HCT116 (cell line): ENCODE results near the gene FAM221A.

ENCODE experiments used
- CTCF ChIP-seq, 3 experiments: fragments of 200-600 bp in 1 of 3; sonication (generic) in 1 of 3; IDR thresholded peaks in 2 of 3; conservative IDR thresholded peaks in 1 of 3; 2 replicates each; pipeline ENCODE4 v1.5.1; 2012 to 2017; ENCODE audit warnings: low read depth in 2 of 3, low read length in 2 of 3, antibody characterized with exemption in 1 of 3, borderline replicate concordance in 1 of 3, control low read depth in 1 of 3, mild to moderate bottlenecking in 1 of 3, mixed read lengths in 1 of 3, mixed run types in 1 of 3, moderate library complexity in 1 of 3; ENCODE audit not compliant: insufficient read depth in 1 of 3
- EZH2 ChIP-seq: fragments of 200-600 bp; sonication (generic); IDR thresholded peaks from 2 replicates; pipeline ENCODE4 v1.6.1; 2017; ENCODE audit warnings: antibody characterized with exemption, mixed run types
- RAD21 ChIP-seq: IDR thresholded peaks from 2 replicates; pipeline ENCODE4 v1.6.1; 2012; ENCODE audit warnings: low read depth, mild to moderate bottlenecking
- SIN3A ChIP-seq: IDR thresholded peaks from 2 replicates; pipeline ENCODE4 v1.6.1; 2012; ENCODE audit warnings: low read depth
- TCF7L2 ChIP-seq: IDR thresholded peaks from 2 replicates; pipeline ENCODE4 v1.7.0; 2011; ENCODE audit warnings: borderline replicate concordance, inconsistent platforms; ENCODE audit not compliant: insufficient read depth, insufficient read length; ENCODE audit errors: extremely low read depth
- YY1 ChIP-seq: IDR thresholded peaks from 2 replicates; pipeline ENCODE4 v1.6.1; 2011; ENCODE audit warnings: low read length, low read depth, moderate library complexity, mild to moderate bottlenecking; ENCODE audit not compliant: insufficient replicate concordance; ENCODE audit errors: extremely low read depth
- ZFX ChIP-seq: fragments of 450-650 bp; IDR thresholded peaks from 2 replicates; pipeline ENCODE4 v1.6.1; 2017
- TF ChIP-seq, protein P1 (sequence below): IDR thresholded peaks from 2 replicates; pipeline ENCODE4 v1.6.1; 2012; ENCODE audit warnings: low read depth

DNA sequence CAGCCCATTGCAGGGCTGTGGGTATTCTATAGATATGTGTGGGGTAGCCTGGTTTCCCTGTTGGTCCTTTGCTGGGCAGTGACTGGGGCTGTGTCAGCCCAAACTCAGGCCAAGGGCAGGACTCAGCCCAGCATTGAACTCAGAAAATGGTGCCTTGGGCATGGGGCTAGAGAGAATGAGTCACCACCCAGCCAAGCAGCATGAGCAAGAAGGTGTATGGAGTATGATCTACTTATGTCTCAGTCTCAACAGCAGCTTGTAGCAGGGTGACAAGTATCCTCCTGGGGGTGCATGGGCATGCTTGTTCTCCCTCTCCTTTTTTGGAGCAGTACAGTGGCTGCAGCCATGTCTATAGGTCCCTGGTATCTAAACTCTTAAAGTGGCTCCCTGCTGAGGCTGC is 62.1 kb downstream of the FAM221A start:
- TF ChIP-seq CTCF (IDR thresholded peaks at IDR 0.05 in 2 of 3, conservative IDR thresholded peaks at IDR 0.05 in 1 of 3; ENCODE audit: borderline replicate concordance in 1 of 3, insufficient read depth in 1 of 3, low read depth in 2 of 3, low read length in 2 of 3) (no peak), YY1 (no peak), ZFX (no peak), RAD21 (no peak), SIN3A (no peak), EZH2 (no peak), TCF7L2 (no peak)
- TF ChIP-seq, protein P1, sequence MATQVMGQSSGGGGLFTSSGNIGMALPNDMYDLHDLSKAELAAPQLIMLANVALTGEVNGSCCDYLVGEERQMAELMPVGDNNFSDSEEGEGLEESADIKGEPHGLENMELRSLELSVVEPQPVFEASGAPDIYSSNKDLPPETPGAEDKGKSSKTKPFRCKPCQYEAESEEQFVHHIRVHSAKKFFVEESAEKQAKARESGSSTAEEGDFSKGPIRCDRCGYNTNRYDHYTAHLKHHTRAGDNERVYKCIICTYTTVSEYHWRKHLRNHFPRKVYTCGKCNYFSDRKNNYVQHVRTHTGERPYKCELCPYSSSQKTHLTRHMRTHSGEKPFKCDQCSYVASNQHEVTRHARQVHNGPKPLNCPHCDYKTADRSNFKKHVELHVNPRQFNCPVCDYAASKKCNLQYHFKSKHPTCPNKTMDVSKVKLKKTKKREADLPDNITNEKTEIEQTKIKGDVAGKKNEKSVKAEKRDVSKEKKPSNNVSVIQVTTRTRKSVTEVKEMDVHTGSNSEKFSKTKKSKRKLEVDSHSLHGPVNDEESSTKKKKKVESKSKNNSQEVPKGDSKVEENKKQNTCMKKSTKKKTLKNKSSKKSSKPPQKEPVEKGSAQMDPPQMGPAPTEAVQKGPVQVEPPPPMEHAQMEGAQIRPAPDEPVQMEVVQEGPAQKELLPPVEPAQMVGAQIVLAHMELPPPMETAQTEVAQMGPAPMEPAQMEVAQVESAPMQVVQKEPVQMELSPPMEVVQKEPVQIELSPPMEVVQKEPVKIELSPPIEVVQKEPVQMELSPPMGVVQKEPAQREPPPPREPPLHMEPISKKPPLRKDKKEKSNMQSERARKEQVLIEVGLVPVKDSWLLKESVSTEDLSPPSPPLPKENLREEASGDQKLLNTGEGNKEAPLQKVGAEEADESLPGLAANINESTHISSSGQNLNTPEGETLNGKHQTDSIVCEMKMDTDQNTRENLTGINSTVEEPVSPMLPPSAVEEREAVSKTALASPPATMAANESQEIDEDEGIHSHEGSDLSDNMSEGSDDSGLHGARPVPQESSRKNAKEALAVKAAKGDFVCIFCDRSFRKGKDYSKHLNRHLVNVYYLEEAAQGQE = no peak
